ENCODE data around the gene CMBL. TPM values are rescaled to one million over a fixed set of nuclear protein-coding genes. Genes with fewer than 3 reads are reported as not detected.

Gene CMBL
- total RNA-seq, 1 experiment from 2014 or later: 12.6 TPM

DNA sequence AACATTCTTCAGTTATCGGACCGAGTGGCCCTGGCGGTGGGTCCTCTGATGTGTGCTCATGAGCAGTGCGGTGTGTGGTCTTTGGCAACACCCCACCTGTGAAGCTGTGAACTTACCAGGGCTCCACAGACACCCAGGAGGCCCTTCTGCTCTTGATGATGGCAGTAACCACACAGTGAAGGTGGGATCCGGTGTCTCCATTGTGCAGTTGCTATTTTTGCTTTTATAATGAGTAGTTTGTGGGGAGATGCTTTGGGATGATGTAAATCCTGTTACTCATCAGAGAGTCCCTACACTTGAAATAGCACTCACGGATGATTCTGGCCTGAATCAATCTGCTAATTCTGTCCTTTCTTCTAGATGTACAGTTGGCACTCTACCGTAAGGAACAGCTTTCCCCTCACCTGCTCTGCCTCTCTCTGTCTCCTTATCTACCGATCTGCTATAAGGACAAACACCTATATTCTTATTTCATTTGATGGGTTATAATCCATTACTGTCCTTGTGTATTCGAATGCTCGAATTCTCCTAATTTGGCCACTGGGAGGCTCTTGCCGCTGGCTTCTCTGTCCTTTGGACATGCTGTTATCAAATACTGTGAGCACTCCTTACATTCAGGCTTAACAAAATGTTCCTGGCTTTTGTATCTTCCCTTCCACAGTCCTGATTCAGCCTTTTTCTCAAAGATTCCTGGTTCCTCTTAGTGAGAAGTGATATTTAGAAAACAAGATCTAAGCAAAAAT lies 78.2 kb downstream of the CMBL start:
- Histone ChIP-seq H4K20me1 (ENCODE audit: control insufficient read depth, insufficient read depth, insufficient read length) (no peaks in the 10 kb centered on the region), H3K4ac (ENCODE audit: low read depth, low read length) (no peak overlapping the region), H2BK20ac (ENCODE audit: low read depth, low read length, poor library complexity, severe bottlenecking) (no peak overlapping the region), H3T11ph (ENCODE audit: low read length) (no peak overlapping the region), H3K14ac (ENCODE audit: insufficient read depth, low read length) (no peak overlapping the region), H4K91ac (ENCODE audit: insufficient read length, low read depth, low read length) (no peak overlapping the region), H3K27me3 (ENCODE audit: insufficient read depth, low read length) (no peaks in the 10 kb centered on the region), H3K27ac (ENCODE audit: insufficient read length, low read depth, low read length) (no peak overlapping the region), H3K56ac (ENCODE audit: insufficient read length, low read depth, low read length) (no peak overlapping the region), H3K4me2 (ENCODE audit: insufficient read depth, insufficient read length, low read length) (no peak overlapping the region), H3K4me1 (ENCODE audit: insufficient read depth, low read length) (no peaks in the 10 kb centered on the region), H2BK15ac (ENCODE audit: low read depth, low read length) (no peak overlapping the region), H2AFZ (ENCODE audit: low read length) (no peak overlapping the region), H4K5ac (ENCODE audit: insufficient read length, low read depth, low read length) (no peak overlapping the region), H3K9ac (ENCODE audit: extremely low read depth, insufficient read length, low read length) (no peak overlapping the region), H2BK120ac (ENCODE audit: low read depth, low read length, poor library complexity, severe bottlenecking) (no peak overlapping the region), H2BK12ac (ENCODE audit: insufficient read length, low read depth, low read length) (no peak overlapping the region), H2BK5ac (ENCODE audit: insufficient read length, low read length) (no peak overlapping the region), H3K23ac (ENCODE audit: insufficient read length, low read depth, low read length) (no peak overlapping the region), H3K9me3 (ENCODE audit: control insufficient read depth, low read depth, low read length) (no peaks in the 10 kb centered on the region), H3K18ac (ENCODE audit: insufficient read length, low read depth, low read length) (no peak overlapping the region), H4K8ac (replicated peaks; ENCODE audit: insufficient read length, low read depth, low read length) (no peak overlapping the region), H2AK5ac (ENCODE audit: insufficient read length, low read length) (no peak overlapping the region), H3K23me2 (ENCODE audit: insufficient read length, low read depth, low read length, poor library complexity, severe bottlenecking) (no peaks in the 10 kb centered on the region), H3K79me2 (ENCODE audit: insufficient read depth, low read length) (no peaks in the 10 kb centered on the region), H3K79me1 (ENCODE audit: insufficient read depth, low read depth, low read length, poor library complexity, severe bottlenecking) (no peaks in the 10 kb centered on the region)
- Mint-ChIP-seq H3K4me3 (no peak overlapping the region), H3K9me3 (peaks cover 11 to 12% of the 10 kb centered on the region in 2 experiments), H3K36me3 (ENCODE audit: insufficient read depth in 1 of 3, low read depth in 3 of 3) (peaks cover 17 to 23% (median 19%) of the 10 kb centered on the region in 3 experiments), H3K4me1 (peaks cover 6 to 7% of the 10 kb centered on the region in 2 experiments), H3K27ac (peak overlapping the region in 1 of 3 experiments; percentile 44; a peak in 2 of 7 replicates), H3K27me3 (ENCODE audit: low read depth) (no peaks in the 10 kb centered on the region)
- no CpG with 5 or more reads among the region's 11 CpGs for WGBS (ENCODE audit: extremely low coverage, insufficient read length, low lambda C conversion rate)
- TF ChIP-seq, protein P1, sequence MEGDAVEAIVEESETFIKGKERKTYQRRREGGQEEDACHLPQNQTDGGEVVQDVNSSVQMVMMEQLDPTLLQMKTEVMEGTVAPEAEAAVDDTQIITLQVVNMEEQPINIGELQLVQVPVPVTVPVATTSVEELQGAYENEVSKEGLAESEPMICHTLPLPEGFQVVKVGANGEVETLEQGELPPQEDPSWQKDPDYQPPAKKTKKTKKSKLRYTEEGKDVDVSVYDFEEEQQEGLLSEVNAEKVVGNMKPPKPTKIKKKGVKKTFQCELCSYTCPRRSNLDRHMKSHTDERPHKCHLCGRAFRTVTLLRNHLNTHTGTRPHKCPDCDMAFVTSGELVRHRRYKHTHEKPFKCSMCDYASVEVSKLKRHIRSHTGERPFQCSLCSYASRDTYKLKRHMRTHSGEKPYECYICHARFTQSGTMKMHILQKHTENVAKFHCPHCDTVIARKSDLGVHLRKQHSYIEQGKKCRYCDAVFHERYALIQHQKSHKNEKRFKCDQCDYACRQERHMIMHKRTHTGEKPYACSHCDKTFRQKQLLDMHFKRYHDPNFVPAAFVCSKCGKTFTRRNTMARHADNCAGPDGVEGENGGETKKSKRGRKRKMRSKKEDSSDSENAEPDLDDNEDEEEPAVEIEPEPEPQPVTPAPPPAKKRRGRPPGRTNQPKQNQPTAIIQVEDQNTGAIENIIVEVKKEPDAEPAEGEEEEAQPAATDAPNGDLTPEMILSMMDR (conservative IDR thresholded peaks at IDR 0.05): peak; percentile 34; the same call in 2 of the 3 replicates
- no peak for DNase-seq
